Upper lobe of right lung (tissue), 1 donor: ENCODE data around the gene KRT2. TPM values are rescaled to one million over a fixed set of nuclear protein-coding genes. Genes with fewer than 3 reads are reported as not detected.

ENCODE experiments used
- ATAC-seq: fragments of 200-7000 bp; cut with Tn5 transposase; one replicate; pipeline ENCODE4 v1.9.1; 2020; ENCODE audit warnings: mild to moderate bottlenecking, moderate library complexity
- DNase-seq: peaks from one replicate; pipeline ENCODE4 v3.0.0-alpha.2; 2020
- H3K27ac ChIP-seq: fragments of 200-600 bp; one replicate; pipeline ENCODE4 v1.8.0; 2022
- H3K27me3 ChIP-seq: fragments of 200-600 bp; one replicate; pipeline ENCODE4 v1.8.0; 2022; ENCODE audit warnings: mild to moderate bottlenecking
- H3K36me3 ChIP-seq: fragments of 200-600 bp; one replicate; pipeline ENCODE4 v1.8.0; 2022
- H3K4me1 ChIP-seq: fragments of 200-600 bp; one replicate; pipeline ENCODE4 v1.8.0; 2022
- H3K4me3 ChIP-seq: fragments of 200-600 bp; one replicate; pipeline ENCODE4 v1.8.0; 2022; ENCODE audit warnings: mild to moderate bottlenecking
- H3K9me3 ChIP-seq: fragments of 200-600 bp; one replicate; pipeline ENCODE4 v1.8.0; 2022
- CTCF ChIP-seq: fragments of 200-600 bp; IDR thresholded peaks from one replicate; pipeline ENCODE4 v1.8.0; 2022; ENCODE audit warnings: antibody characterized with exemption
- intact Hi-C: fragments of 100-400 bp; cut with DNase I; formaldehyde crosslinking; loops from one replicate; pipeline ENCODE4 v1.11.0; 2022
- total RNA-seq: library from RNA; stranded (reverse); fragmentation: NEBNext Ultra II Directional; extraction: Animal tissue kit (Norgen Biotek cat#: 25700); gene quantifications from one replicate; pipeline ENCODE4 v1.2.1, GENCODE V29; 2021
- donor health status: DM: no; HTN: yes; CAD: no; lungs with severe emphysema.

KRT2 gene
- total RNA-seq, 1 donor from 2014 or later, result not detected

GRCh38 chr12:52605542-52605941, 46.5 kb downstream of the KRT2 start:
- no peak for ATAC-seq
- intact Hi-C loops, result no loop called here
- Histone ChIP-seq H3K27ac (no peak overlapping the region), H3K36me3 (no peaks in the 10 kb centered on the region), H3K9me3 (no peaks in the 10 kb centered on the region), H3K27me3 (peaks cover 29% of the 10 kb centered on the region), H3K4me3 (no peak overlapping the region), H3K4me1 (no peaks in the 10 kb centered on the region)
- no peak for DNase-seq
- TF ChIP-seq CTCF, result no peak

GRCh38 chr12:52604859-52605258, 47.2 kb downstream of the KRT2 start:
- no peak for TF ChIP-seq CTCF
- ATAC-seq, result no peak
- H3K9me3 ChIP-seq, result no peaks in the 10 kb centered on the region
- H3K4me1 ChIP-seq, result no peaks in the 10 kb centered on the region
- intact Hi-C loops, result no loop called here
- peaks cover 30% of the 10 kb centered on the region for H3K27me3 ChIP-seq
- no peak overlapping the region for H3K27ac ChIP-seq
- no peaks in the 10 kb centered on the region for H3K36me3 ChIP-seq
- no peak for DNase-seq
- no peak overlapping the region for H3K4me3 ChIP-seq

- Histone ChIP-seq H3K4me1 (no peaks in the 10 kb centered on the region), H3K27ac (no peak overlapping the region), H3K36me3 (no peaks in the 10 kb centered on the region), H3K27me3 (peaks cover 31% of the 10 kb centered on the region), H3K4me3 (no peak overlapping the region), H3K9me3 (no peaks in the 10 kb centered on the region)
- ATAC-seq, result no peak
- TF ChIP-seq CTCF, result no peak
- DNase-seq, result no peak
- intact Hi-C loops, result no loop called here
Observed at GRCh38 chr12:52603314-52603713, 48.7 kb downstream of the KRT2 start.

- intact Hi-C loops, result no loop called here
- ATAC-seq, result no peak
- no peaks in the 10 kb centered on the region for H3K4me1 ChIP-seq
- no peaks in the 10 kb centered on the region for H3K36me3 ChIP-seq
- peaks cover 31% of the 10 kb centered on the region for H3K27me3 ChIP-seq
- peak; percentile 40 for DNase-seq
- TF ChIP-seq CTCF, result no peak
- no peak overlapping the region for H3K4me3 ChIP-seq
- H3K27ac ChIP-seq, result no peak overlapping the region
- H3K9me3 ChIP-seq, result no peaks in the 10 kb centered on the region
Observed at GRCh38 chr12:52602552-52602951, 49.5 kb downstream of the KRT2 start.

- ATAC-seq (no peak), DNase-seq (peak; percentile 18)
- Histone ChIP-seq H3K27ac (no peak overlapping the region), H3K9me3 (no peaks in the 10 kb centered on the region), H3K36me3 (no peaks in the 10 kb centered on the region), H3K4me3 (no peak overlapping the region), H3K4me1 (no peaks in the 10 kb centered on the region), H3K27me3 (peaks cover 31% of the 10 kb centered on the region)
- TF ChIP-seq CTCF, result no peak
- intact Hi-C loops, result no loop called here
Observed at GRCh38 chr12:52601671-52602070, 50.3 kb downstream of the KRT2 start.

GRCh38 chr12:52600941-52601481, 51.0 kb downstream of the KRT2 start, which contains the start of gene KRT72:
Gene KRT72, minus strand, starts transcription at chr12:52601463. Its CDS starts 11 bp downstream, at chr12:52601452.
- H3K36me3 ChIP-seq, result no peaks in the 10 kb centered on the region
- no peak for ATAC-seq
- no peaks in the 10 kb centered on the region for H3K4me1 ChIP-seq
- intact Hi-C loops, result no loop called here
- DNase-seq, result peak; percentile 59
- H3K4me3 ChIP-seq, result no peak within 1 kb of the TSS
- H3K9me3 ChIP-seq, result no peaks in the 10 kb centered on the region
- no peak within 1 kb of the TSS for H3K27ac ChIP-seq
- peaks cover 31% of the 10 kb centered on the region for H3K27me3 ChIP-seq
- TF ChIP-seq CTCF, result no peak
